Ectodermal cell (in vitro differentiated cells): ENCODE data around the gene BTBD9.

ENCODE experiments used
- H3K27ac ChIP-seq: 2 replicates; pipeline ENCODE4 v1.7.0; 2013; ENCODE audit warnings: mild to moderate bottlenecking, low read depth, low read length; ENCODE audit not compliant: insufficient read depth, poor library complexity, severe bottlenecking
- H3K27me3 ChIP-seq: 2 replicates; pipeline ENCODE4 v1.7.0; 2013; ENCODE audit warnings: mild to moderate bottlenecking, low read length; ENCODE audit not compliant: insufficient read depth, control insufficient read depth, poor library complexity, severe bottlenecking
- H3K36me3 ChIP-seq: one replicate; pipeline ENCODE4 v1.7.0; 2013; ENCODE audit warnings: low read length; ENCODE audit not compliant: control insufficient read depth, insufficient read depth
- H3K4me1 ChIP-seq: one replicate; pipeline ENCODE4 v1.7.0; 2013; ENCODE audit warnings: low read length; ENCODE audit not compliant: control insufficient read depth, insufficient read depth
- H3K4me3 ChIP-seq: 2 replicates; pipeline ENCODE4 v1.7.0; 2013; ENCODE audit warnings: low read depth, low read length, control low read depth; ENCODE audit not compliant: insufficient read depth
- H3K9me3 ChIP-seq: 2 replicates; pipeline ENCODE4 v1.7.0; 2013; ENCODE audit warnings: mild to moderate bottlenecking, low read length, moderate library complexity; ENCODE audit not compliant: control insufficient read depth
- WGBS, 2 experiments: methylation state at CpG; one replicate each; pipeline ENCODE4 v1.1.7; 2013; ENCODE audit warnings: missing lambda C conversion rate in 2 of 2; 5-methylcytosine and 5-hydroxymethylcytosine counted together

The BTBD9 gene

GRCh38 chr6:38477680-38478260, 162.0 kb downstream of the BTBD9 start:
- 0 to 3% methylated on average over 9 of the region's 9 CpGs for WGBS, 2 experiments

GRCh38 chr6:38476888-38477287, 162.8 kb downstream of the BTBD9 start:
- Histone ChIP-seq H3K9me3 (no peaks in the 10 kb centered on the region), H3K4me3 (no peak overlapping the region), H3K4me1 (peaks cover 28% of the 10 kb centered on the region), H3K36me3 (no peaks in the 10 kb centered on the region), H3K27me3 (no peaks in the 10 kb centered on the region), H3K27ac (no peak overlapping the region)
- WGBS, 2 experiments, result 82 to 100% methylated on average over 1 of the region's 1 CpG

More at GRCh38 chr6:38477680-38478260, 162.0 kb downstream of the BTBD9 start:
- H3K27ac ChIP-seq, result peak overlapping the region; percentile 31
- H3K27me3 ChIP-seq, result no peaks in the 10 kb centered on the region
- no peaks in the 10 kb centered on the region for H3K36me3 ChIP-seq
- no peak overlapping the region for H3K4me3 ChIP-seq
- H3K4me1 ChIP-seq, result peaks cover 28% of the 10 kb centered on the region
- H3K9me3 ChIP-seq, result no peaks in the 10 kb centered on the region

- Histone ChIP-seq H3K4me3 (no peak overlapping the region), H3K27me3 (no peaks in the 10 kb centered on the region), H3K27ac (no peak overlapping the region), H3K4me1 (peaks cover 24% of the 10 kb centered on the region), H3K36me3 (no peaks in the 10 kb centered on the region), H3K9me3 (no peaks in the 10 kb centered on the region)
- 94 to 100% methylated on average over 1 of the region's 1 CpG for WGBS, 2 experiments
Measured at GRCh38 chr6:38476141-38476540, 163.6 kb downstream of the BTBD9 start.

- no peaks in the 10 kb centered on the region for H3K4me1 ChIP-seq
- H3K9me3 ChIP-seq, result no peaks in the 10 kb centered on the region
- H3K27ac ChIP-seq, result no peak overlapping the region
- H3K4me3 ChIP-seq, result no peak overlapping the region
- H3K36me3 ChIP-seq, result no peaks in the 10 kb centered on the region
- no peaks in the 10 kb centered on the region for H3K27me3 ChIP-seq
- 94 to 95% methylated on average over 3 of the region's 3 CpGs for WGBS, 2 experiments
Measured at GRCh38 chr6:38470548-38470947, 169.2 kb downstream of the BTBD9 start.

- H3K27ac ChIP-seq, result no peak overlapping the region
- no peaks in the 10 kb centered on the region for H3K27me3 ChIP-seq
- H3K36me3 ChIP-seq, result no peaks in the 10 kb centered on the region
- WGBS, 2 experiments, result 92 to 94% methylated on average over 3 of the region's 3 CpGs
- H3K4me1 ChIP-seq, result no peaks in the 10 kb centered on the region
- H3K4me3 ChIP-seq, result no peak overlapping the region
- no peaks in the 10 kb centered on the region for H3K9me3 ChIP-seq
Measured at GRCh38 chr6:38467566-38467965, 172.2 kb downstream of the BTBD9 start.

- H3K36me3 ChIP-seq, result no peaks in the 10 kb centered on the region
- no peaks in the 10 kb centered on the region for H3K27me3 ChIP-seq
- no peaks in the 10 kb centered on the region for H3K9me3 ChIP-seq
- no peak overlapping the region for H3K4me3 ChIP-seq
- no peak overlapping the region for H3K27ac ChIP-seq
- 94 to 100% methylated on average over 1 of the region's 3 CpGs for WGBS, 2 experiments
- no peaks in the 10 kb centered on the region for H3K4me1 ChIP-seq
Measured at GRCh38 chr6:38460186-38460585, 179.5 kb downstream of the BTBD9 start.

- no peak overlapping the region for H3K4me3 ChIP-seq
- no peak overlapping the region for H3K27ac ChIP-seq
- no peaks in the 10 kb centered on the region for H3K27me3 ChIP-seq
- H3K4me1 ChIP-seq, result no peaks in the 10 kb centered on the region
- WGBS, 2 experiments, result 94 to 100% methylated on average over 2 of the region's 2 CpGs
- H3K36me3 ChIP-seq, result no peaks in the 10 kb centered on the region
- H3K9me3 ChIP-seq, result no peaks in the 10 kb centered on the region
Measured at GRCh38 chr6:38459291-38459690, 180.4 kb downstream of the BTBD9 start.

GRCh38 chr6:38453861-38454260, 185.9 kb downstream of the BTBD9 start:
- Histone ChIP-seq H3K4me1 (no peaks in the 10 kb centered on the region), H3K4me3 (no peak overlapping the region), H3K36me3 (no peaks in the 10 kb centered on the region), H3K9me3 (no peaks in the 10 kb centered on the region), H3K27ac (no peak overlapping the region), H3K27me3 (no peaks in the 10 kb centered on the region)
- 91 to 93% methylated on average over 2 of the region's 4 CpGs for WGBS, 2 experiments

- Histone ChIP-seq H3K27ac (no peak overlapping the region), H3K36me3 (no peaks in the 10 kb centered on the region), H3K9me3 (no peaks in the 10 kb centered on the region), H3K4me3 (no peak overlapping the region), H3K4me1 (no peaks in the 10 kb centered on the region), H3K27me3 (no peaks in the 10 kb centered on the region)
- 90 to 91% methylated on average over 4 to 6 of the region's 6 CpGs for WGBS, 2 experiments
Measured at GRCh38 chr6:38452816-38453660, 186.7 kb downstream of the BTBD9 start.

- H3K27ac ChIP-seq, result no peak overlapping the region
- H3K27me3 ChIP-seq, result no peaks in the 10 kb centered on the region
- 95 to 98% methylated on average over 2 of the region's 2 CpGs for WGBS, 2 experiments
- no peaks in the 10 kb centered on the region for H3K9me3 ChIP-seq
- H3K4me3 ChIP-seq, result no peak overlapping the region
- H3K36me3 ChIP-seq, result no peaks in the 10 kb centered on the region
- H3K4me1 ChIP-seq, result no peaks in the 10 kb centered on the region
Measured at GRCh38 chr6:38450717-38451116, 189.0 kb downstream of the BTBD9 start.
